Activated CD4-positive, alpha-beta T cell treated with anti-CD3 and anti-CD28 coated beads, Interleukin-2, amount 50 U/mL, for 1 hour (primary cell): ENCODE data around the gene SMPD1.
A peak's percentile ranks its signal among the peaks of the same experiment; 100 is the strongest.
"Not testable (repeated sequence)": the region's sequence is repeated elsewhere in the genome, so short reads cannot be mapped to it uniquely, and the experiment has no call there.

ENCODE experiments used
- DNase-seq: peaks from one replicate; pipeline ENCODE4 v3.0.0-alpha.2; 2020

The SMPD1 gene

GRCh38 chr11:6390718-6391469 is 620 bp downstream of the SMPD1 start:
- DNase-seq, result no peak

DNA sequence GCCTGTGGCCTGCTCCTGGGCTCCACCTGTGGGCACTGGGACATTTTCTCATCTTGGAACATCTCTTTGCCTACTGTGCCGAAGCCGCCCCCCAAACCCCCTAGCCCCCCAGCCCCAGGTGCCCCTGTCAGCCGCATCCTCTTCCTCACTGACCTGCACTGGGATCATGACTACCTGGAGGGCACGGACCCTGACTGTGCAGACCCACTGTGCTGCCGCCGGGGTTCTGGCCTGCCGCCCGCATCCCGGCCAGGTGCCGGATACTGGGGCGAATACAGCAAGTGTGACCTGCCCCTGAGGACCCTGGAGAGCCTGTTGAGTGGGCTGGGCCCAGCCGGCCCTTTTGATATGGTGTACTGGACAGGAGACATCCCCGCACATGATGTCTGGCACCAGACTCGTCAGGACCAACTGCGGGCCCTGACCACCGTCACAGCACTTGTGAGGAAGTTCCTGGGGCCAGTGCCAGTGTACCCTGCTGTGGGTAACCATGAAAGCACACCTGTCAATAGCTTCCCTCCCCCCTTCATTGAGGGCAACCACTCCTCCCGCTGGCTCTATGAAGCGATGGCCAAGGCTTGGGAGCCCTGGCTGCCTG is 1.4 kb downstream of the SMPD1 start:
- DNase-seq, result no peak

DNA sequence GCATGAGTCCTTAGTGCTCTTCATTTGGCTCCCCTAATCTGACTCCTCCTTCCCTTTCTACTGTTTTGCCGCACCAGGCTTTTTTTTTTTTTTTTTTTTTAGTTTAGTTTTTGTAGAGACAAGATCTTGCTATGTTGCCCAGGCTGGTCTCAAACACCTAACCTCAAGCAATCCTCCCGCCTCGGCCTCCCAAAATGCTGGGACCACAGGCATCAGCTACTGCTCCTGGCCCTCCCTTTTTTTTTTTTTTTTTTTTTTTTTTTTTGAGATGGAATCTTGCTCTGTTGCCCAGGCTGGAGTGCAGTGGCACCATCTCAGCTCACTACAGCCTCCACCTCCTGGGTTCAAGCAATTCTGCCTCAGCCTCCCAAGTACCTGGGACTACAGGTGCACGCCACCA is 2.0 kb downstream of the SMPD1 start:
- DNase-seq, result not testable (repeated sequence)

GRCh38 chr11:6393989-6394670 is 3.9 kb downstream of the SMPD1 start:
- no peak for DNase-seq

GRCh38 chr11:6395470-6396060 is 5.3 kb downstream of the SMPD1 start:
- DNase-seq, result no peak

- DNase-seq, result no peak
Measured at GRCh38 chr11:6397156-6397555, 6.9 kb downstream of the SMPD1 start.

DNA sequence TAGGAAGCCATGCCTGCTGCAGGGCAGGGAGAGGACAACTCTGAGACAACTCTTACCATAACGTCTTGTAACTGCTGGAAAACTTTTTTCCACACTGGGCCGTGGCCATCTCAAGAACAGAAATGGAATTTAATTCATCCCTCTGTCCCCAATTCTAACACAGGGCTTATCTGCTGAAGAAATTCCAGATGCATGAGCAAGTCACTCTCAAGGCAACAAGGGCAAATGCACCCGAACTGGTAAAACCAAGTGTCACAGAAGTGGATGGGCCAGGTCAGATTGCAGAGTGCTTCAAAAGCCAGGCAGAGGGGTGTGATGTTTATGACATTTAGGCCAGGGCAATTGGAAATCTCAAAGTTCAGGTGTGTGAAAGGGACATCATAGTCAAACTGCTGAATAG is 7.4 kb downstream of the SMPD1 start:
- DNase-seq, result no peak

DNA sequence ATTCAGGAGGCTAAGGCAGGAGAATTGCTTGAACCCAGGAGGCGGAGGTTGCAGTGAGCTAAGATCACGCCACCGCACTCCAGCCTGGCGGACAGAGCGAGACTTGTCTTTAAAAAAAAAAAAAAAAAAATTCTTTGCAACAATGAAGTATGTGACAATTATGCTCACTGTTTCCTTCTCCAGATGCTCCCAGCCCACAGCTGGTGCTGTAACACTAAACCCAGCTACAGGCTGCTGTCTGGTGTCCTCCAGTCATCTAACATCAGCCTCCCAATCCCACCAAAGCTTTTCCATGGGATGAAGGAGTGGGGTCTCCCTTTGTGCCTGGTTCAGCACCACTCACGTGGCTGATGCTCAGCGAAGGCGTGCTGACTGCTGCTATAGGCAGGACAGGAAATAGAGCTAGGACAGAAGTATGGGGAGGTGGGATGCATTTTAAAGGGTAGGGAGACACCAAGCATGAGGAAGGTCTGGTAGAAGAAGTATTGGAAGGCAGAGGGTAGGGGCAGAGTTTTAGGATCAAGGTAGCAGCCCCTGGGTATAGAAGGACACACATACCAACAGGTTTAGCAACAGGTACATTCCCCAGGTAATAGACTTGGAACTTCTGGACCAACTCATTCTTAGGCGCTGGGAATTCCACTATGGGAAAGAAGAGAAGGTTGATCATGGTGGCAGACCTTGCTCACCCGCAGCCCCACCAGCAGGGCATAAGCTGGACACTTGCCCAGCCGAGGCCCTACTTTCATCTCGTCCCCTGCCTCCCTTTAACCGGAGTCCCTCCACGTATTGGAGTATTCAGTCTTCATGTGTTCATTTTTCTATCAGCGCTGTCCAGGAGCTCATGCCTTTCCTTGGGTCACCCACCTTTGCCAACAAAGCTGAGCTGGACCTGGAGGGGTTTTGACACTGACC is 10.4 kb downstream of the SMPD1 start:
- no peak for DNase-seq

GRCh38 chr11:6401464-6401863 is 11.2 kb downstream of the SMPD1 start:
- DNase-seq, result no peak

- no peak for DNase-seq
Measured at GRCh38 chr11:6402061-6402470, 11.8 kb downstream of the SMPD1 start.

- peak; percentile 54 for DNase-seq
Measured at GRCh38 chr11:6402561-6402981, 12.3 kb downstream of the SMPD1 start.

GRCh38 chr11:6403539-6403938 is 13.3 kb downstream of the SMPD1 start:
- no peak for DNase-seq

GRCh38 chr11:6404342-6405051 is 14.2 kb downstream of the SMPD1 start:
- DNase-seq, result peak; percentile 32

DNA sequence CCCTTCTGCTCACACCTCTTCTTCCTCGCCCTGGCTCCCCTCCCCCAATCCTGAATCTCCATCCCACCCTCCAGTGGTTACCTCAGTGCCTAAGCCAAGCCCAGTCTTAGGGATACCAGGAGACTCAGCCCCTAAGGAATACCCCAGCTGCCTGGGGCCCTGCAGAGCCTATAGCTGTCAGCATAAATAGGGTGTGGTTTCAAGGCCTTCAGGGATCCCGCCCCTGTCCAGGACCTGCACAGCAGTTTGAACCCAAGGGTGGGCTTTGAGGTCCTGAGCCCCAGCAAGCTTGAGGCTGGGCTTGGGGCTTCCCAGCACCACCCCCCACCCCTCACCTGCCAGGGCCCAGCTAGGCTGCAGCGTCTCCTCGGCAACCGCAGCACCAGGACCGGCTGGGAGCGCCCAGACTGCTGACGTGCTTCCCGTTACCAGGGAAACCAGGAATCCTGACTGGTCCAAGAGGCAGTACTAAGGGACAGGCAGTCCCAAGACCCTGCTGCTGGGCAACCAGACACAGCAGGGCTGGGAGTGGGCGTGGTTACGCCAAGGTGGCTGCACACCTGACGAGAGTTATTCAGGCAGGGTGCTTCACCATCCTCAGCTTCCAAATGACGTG is 14.9 kb downstream of the SMPD1 start:
- DNase-seq, result no peak

GRCh38 chr11:6405846-6406245 is 15.6 kb downstream of the SMPD1 start:
- DNase-seq, result no peak

DNA sequence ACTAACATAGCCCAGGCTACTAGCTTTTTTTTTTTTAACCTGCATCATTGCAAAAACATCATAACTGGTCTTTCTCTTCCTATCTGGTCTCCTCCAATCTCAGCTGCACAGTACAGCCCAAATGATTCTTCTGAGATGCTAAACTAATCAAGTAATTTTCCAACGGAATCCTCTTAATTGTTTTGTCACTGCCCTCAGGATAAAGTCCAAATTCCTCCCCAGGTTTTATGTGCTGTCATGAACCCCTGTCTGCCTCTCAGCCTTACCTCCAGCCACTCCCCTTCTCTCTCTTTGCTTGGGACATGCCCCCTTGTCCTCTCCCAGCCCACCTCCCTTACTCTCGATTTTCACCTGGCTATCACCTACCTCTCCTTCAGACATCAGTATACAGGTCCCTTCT is 16.1 kb downstream of the SMPD1 start:
- DNase-seq, result no peak

DNA sequence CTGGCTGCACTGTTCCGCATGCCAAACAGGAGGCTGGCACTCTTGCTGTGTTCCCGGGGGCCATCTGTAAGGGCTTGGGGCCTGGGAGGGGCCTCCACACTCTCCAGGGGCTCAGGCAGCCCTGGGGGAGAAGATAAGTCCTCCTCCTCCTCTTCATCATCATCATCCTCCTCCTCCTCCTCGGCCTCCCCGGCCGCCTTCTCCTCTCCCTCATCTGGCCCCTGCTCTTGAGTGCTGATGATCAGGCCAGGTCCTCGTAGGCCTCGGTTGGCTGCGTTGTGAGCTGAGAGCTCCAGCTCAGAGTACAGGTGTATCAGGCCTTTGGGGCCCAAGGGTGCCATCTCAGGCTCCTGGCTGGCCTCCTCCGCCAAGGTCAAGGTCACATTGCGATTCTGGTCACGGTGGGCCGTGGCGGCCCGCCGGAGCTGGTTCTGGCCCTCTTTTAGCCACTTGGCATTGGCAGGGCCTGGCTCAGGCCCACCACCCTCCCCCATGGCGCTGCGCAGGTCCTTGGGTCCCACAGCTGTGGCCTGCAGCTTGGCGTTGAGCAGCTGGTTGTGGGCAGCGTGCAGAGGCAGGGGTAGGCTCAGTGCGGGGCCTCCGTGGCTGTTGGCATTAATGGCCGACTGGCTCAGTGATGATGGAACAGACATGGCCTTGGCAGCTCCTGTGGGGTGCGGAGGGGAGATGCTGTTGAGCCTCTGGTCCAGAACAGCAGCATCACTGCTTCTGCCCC is 20.6 kb downstream of the SMPD1 start:
- DNase-seq, result no peak

- no peak for DNase-seq
Measured at GRCh38 chr11:6411594-6412031, 21.3 kb downstream of the SMPD1 start.

- DNase-seq, result peak; percentile 63
Measured at GRCh38 chr11:6413791-6414201, 23.5 kb downstream of the SMPD1 start.

DNA sequence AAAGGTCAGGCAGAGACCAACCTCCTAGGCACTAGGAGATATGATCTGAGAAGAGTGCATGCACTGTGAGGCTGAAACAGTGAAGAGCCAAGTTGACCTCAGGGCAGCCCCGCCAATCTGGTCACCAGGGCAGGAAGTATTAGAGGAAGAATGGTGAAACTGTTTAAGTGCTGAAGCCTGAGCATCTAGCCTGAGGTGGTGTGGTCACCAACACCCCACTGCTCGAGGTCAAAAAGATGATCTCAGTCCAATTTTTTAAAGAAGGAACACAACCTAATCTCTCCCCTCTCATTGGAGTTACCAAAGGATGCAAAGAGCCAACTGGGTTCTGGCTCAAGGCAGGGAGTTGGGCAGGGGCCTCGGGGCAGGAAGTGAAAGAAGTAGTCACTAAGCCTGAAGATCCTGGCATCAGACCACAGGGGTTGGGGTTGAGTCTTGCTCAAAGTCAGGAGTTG is 24.6 kb downstream of the SMPD1 start:
- DNase-seq, result no peak

DNA sequence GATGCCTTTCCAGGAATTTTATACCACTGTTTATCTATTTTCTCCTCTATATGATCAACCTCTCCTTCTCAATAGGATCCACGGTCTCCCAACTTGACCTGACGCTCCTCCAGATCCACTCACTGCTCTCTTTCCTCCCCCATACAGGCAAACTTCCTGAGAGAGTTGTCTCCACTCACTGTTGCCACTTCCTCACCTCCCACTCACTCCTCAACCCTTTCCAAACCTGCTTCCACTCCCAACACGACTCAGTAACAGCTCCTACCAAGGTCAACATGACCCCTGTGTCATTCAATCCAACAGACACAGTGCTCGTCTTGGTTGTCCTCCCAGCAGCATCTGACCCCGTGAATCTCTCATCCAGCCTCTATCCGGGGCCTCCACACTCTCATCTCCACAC is 25.5 kb downstream of the SMPD1 start:
- no peak for DNase-seq
